HCT116 (cell line): ENCODE results near the gene NOTUM. TPM values are rescaled to one million over a fixed set of nuclear protein-coding genes. Genes with fewer than 3 reads are reported as not detected.

Experiments used
- ATAC-seq: fragments of 200-7000 bp; cut with Tn5 transposase; 2 replicates; pipeline ENCODE4 v1.9.1; 2020; ENCODE audit warnings: mild to moderate bottlenecking, moderate library complexity
- BruUV-seq: library from RNA; stranded (reverse); fragments of 400-500 nt; replicated peaks from 2 replicates; lab custom pipeline; 2021; lab: Mats Ljungman, UMichigan
- CTCF ChIA-PET: fragments of 300-600 bp; sonication (Branson Sonifier 250); formaldehyde crosslinking; loops from one replicate; lab custom pipeline; 2021; ENCODE audit warnings: antibody characterized with exemption; lab: Charles Lee
- POLR2A ChIA-PET: fragments of 300-600, 350-600 bp; sonication (Branson Sonifier 250); formaldehyde crosslinking; loops from one replicate; lab custom pipeline; 2021; ENCODE audit warnings: antibody characterized with exemption; lab: Charles Lee
- RAD21 ChIA-PET, 2 experiments: fragments of 300-600 bp; sonication (Branson Sonifier 250); formaldehyde crosslinking; loops; one replicate each; lab custom pipeline; 2023; ENCODE audit warnings: low total read pairs in 2 of 2; ENCODE audit not compliant: uncharacterized antibody in 2 of 2, unreplicated experiment in 2 of 2, low non-redundant PET in 1 of 2; lab: Charles Lee
- DNase-seq: peaks from one replicate; pipeline ENCODE4 v3.0.0-alpha.2; 2010; ENCODE audit warnings: low read depth, low spot score
- H2AFZ ChIP-seq: fragments of 200-600 bp; shearing (Covaris generic), sonication (generic); 2 replicates; pipeline ENCODE4 v1.6.1; 2017; ENCODE audit warnings: low read depth, mixed run types, mixed read lengths, antibody characterized with exemption, low read length; ENCODE audit not compliant: poor library complexity, severe bottlenecking
- H3K27ac ChIP-seq: 2 replicates; pipeline ENCODE4 v1.5.1; 2012; ENCODE audit warnings: low read depth, low read length
- H3K27me3 ChIP-seq: fragments of 200-600 bp; sonication (generic); 2 replicates; pipeline ENCODE4 v1.6.1; 2016; ENCODE audit warnings: mixed run types, low read length, mixed read lengths; ENCODE audit not compliant: insufficient read depth
- H3K36me3 ChIP-seq, 2 experiments: fragments of 200-500 bp in 1 of 2; fragments of 200-600 bp in 1 of 2; sonication (Bioruptor generic) in 1 of 2; sonication (generic) in 1 of 2; 2 replicates each; pipeline versions ENCODE4 v1.5.1 to v1.6.1; 2014 to 2016; ENCODE audit warnings: low read length in 2 of 2, inconsistent platforms in 1 of 2, mixed read lengths in 1 of 2, mixed run types in 1 of 2; ENCODE audit not compliant: insufficient read depth in 2 of 2, control insufficient read depth in 1 of 2
- H3K4me1 ChIP-seq, 2 experiments: fragments of 200-600 bp in 1 of 2; sonication (generic) in 1 of 2; 2 replicates each; pipeline versions ENCODE4 v1.5.1 to v1.6.1; 2012 to 2017; ENCODE audit warnings: low read length in 2 of 2, inconsistent platforms in 1 of 2, mild to moderate bottlenecking in 1 of 2, mixed read lengths in 1 of 2, mixed run types in 1 of 2, moderate library complexity in 1 of 2; ENCODE audit not compliant: insufficient read depth in 2 of 2, control insufficient read depth in 1 of 2
- H3K4me2 ChIP-seq: fragments of 200-600 bp; sonication (generic); 2 replicates; pipeline ENCODE4 v1.6.1; 2017; ENCODE audit warnings: mixed run types, low read length, mixed read lengths
- H3K4me3 ChIP-seq, 2 experiments: fragments of 200-600 bp in 1 of 2; sonication (generic) in 1 of 2; replicated peaks in 1 of 2; 2 replicates each; pipeline ENCODE4 v1.5.1; 2011 to 2016; ENCODE audit warnings: low read length in 2 of 2, control low read depth in 1 of 2, low read depth in 1 of 2, mild to moderate bottlenecking in 1 of 2, mixed read lengths in 1 of 2, mixed run types in 1 of 2
- H3K79me2 ChIP-seq: fragments of 200-600 bp; sonication (generic); 2 replicates; pipeline ENCODE4 v1.6.1; 2017; ENCODE audit warnings: mild to moderate bottlenecking, mixed run types, low read length, moderate library complexity, mixed read lengths; ENCODE audit not compliant: insufficient read depth
- H3K9ac ChIP-seq: fragments of 200-600 bp; sonication (generic); 2 replicates; pipeline ENCODE4 v1.6.1; 2016; ENCODE audit warnings: low read length, mixed read lengths
- H3K9me2 ChIP-seq: fragments of 200-600 bp; sonication (generic), shearing (Covaris generic); 2 replicates; pipeline ENCODE4 v1.6.1; 2017; ENCODE audit warnings: mixed run types, mild to moderate bottlenecking, moderate library complexity; ENCODE audit not compliant: insufficient read depth
- H3K9me3 ChIP-seq, 2 experiments: fragments of 200-500 bp in 1 of 2; fragments of 200-600 bp in 1 of 2; sonication (Bioruptor generic) in 1 of 2; sonication (generic) in 1 of 2; 2 replicates each; pipeline ENCODE4 v1.6.1; 2014 to 2017; ENCODE audit warnings: low read length in 2 of 2, mixed read lengths in 2 of 2, inconsistent platforms in 1 of 2, low read depth in 1 of 2, mild to moderate bottlenecking in 1 of 2, mixed run types in 1 of 2, moderate library complexity in 1 of 2; ENCODE audit not compliant: control insufficient read depth in 1 of 2, insufficient read depth in 1 of 2
- H4K20me1 ChIP-seq: fragments of 200-600 bp; sonication (generic), shearing (Covaris generic); 2 replicates; pipeline ENCODE4 v1.6.1; 2017; ENCODE audit warnings: mixed run types, mild to moderate bottlenecking, moderate library complexity; ENCODE audit not compliant: insufficient read depth
- ATF3 ChIP-seq: IDR thresholded peaks from 2 replicates; pipeline ENCODE4 v1.6.1; 2012
- CTCF ChIP-seq, 3 experiments: fragments of 200-600 bp in 1 of 3; sonication (generic) in 1 of 3; IDR thresholded peaks in 2 of 3; conservative IDR thresholded peaks in 1 of 3; 2 replicates each; pipeline ENCODE4 v1.5.1; 2012 to 2017; ENCODE audit warnings: low read depth in 2 of 3, low read length in 2 of 3, antibody characterized with exemption in 1 of 3, borderline replicate concordance in 1 of 3, control low read depth in 1 of 3, mild to moderate bottlenecking in 1 of 3, mixed read lengths in 1 of 3, mixed run types in 1 of 3, moderate library complexity in 1 of 3; ENCODE audit not compliant: insufficient read depth in 1 of 3
- EGR1 ChIP-seq: IDR thresholded peaks from 2 replicates; pipeline ENCODE4 v1.6.1; 2012; ENCODE audit warnings: low read depth
- ELF1 ChIP-seq: IDR thresholded peaks from 2 replicates; pipeline ENCODE4 v1.6.1; 2012; ENCODE audit warnings: low read depth, borderline replicate concordance
- FOSL1 ChIP-seq: IDR thresholded peaks from 2 replicates; pipeline ENCODE4 v1.6.1; 2012; ENCODE audit warnings: low read depth
- MAX ChIP-seq: IDR thresholded peaks from 2 replicates; pipeline ENCODE4 v1.6.1; 2012
- POLR2A ChIP-seq: IDR thresholded peaks from 2 replicates; pipeline ENCODE4 v1.7.0; 2011; ENCODE audit warnings: borderline replicate concordance; ENCODE audit not compliant: insufficient read depth, insufficient read length; ENCODE audit errors: extremely low read depth
- POLR2AphosphoS5 ChIP-seq: IDR thresholded peaks from 2 replicates; pipeline ENCODE4 v1.6.1; 2011; ENCODE audit warnings: mild to moderate bottlenecking, low read depth, low read length, moderate library complexity
- SIN3A ChIP-seq: IDR thresholded peaks from 2 replicates; pipeline ENCODE4 v1.6.1; 2012; ENCODE audit warnings: low read depth
- SP1 ChIP-seq: IDR thresholded peaks from 2 replicates; pipeline ENCODE4 v1.6.1; 2012; ENCODE audit warnings: low read depth
- SRF ChIP-seq: IDR thresholded peaks from 2 replicates; pipeline ENCODE4 v1.6.1; 2012; ENCODE audit warnings: low read depth
- TCF7L2 ChIP-seq: IDR thresholded peaks from 2 replicates; pipeline ENCODE4 v1.7.0; 2011; ENCODE audit warnings: borderline replicate concordance, inconsistent platforms; ENCODE audit not compliant: insufficient read depth, insufficient read length; ENCODE audit errors: extremely low read depth
- YY1 ChIP-seq: IDR thresholded peaks from 2 replicates; pipeline ENCODE4 v1.6.1; 2011; ENCODE audit warnings: low read length, low read depth, moderate library complexity, mild to moderate bottlenecking; ENCODE audit not compliant: insufficient replicate concordance; ENCODE audit errors: extremely low read depth
- ZBTB33 ChIP-seq: IDR thresholded peaks from 2 replicates; pipeline ENCODE4 v1.6.1; 2011; ENCODE audit warnings: mild to moderate bottlenecking, low read length, moderate library complexity; ENCODE audit not compliant: insufficient replicate concordance; ENCODE audit errors: extremely low read depth
- ZFX ChIP-seq: fragments of 450-650 bp; IDR thresholded peaks from 2 replicates; pipeline ENCODE4 v1.6.1; 2017
- intact Hi-C: fragments of 100-400 bp; cut with micrococcal nuclease; formaldehyde crosslinking; loops from 2 replicates; pipeline ENCODE4 v1.10.0; 2022
- total RNA-seq: library from RNA; stranded (reverse); gene quantifications from one replicate; pipeline ENCODE4 v1.2.1, GENCODE V29; 2021; ENCODE audit not compliant: unreplicated experiment

Gene NOTUM
- total RNA-seq, 1 experiment from 2014 or later: 12.5 TPM

- POLR2A ChIA-PET: interaction anchor here (0.7 to 4.6 kb wide), 5 partner anchors 9 to 215 kb away, joined by 3 to 18 read pairs (median 4); partner anchors contain the start of genes CENPX, LRRC45 and PYCR1
- BruUV-seq: no TSS peak
- Histone ChIP-seq H3K4me2 (peak within 1 kb of the TSS; percentile 95), H3K36me3 (peaks cover 0 to 5% of the 10 kb centered on the region in 2 experiments; a peak in 1 of 4 replicates), H3K79me2 (peaks cover 48% of the 10 kb centered on the region), H3K4me1 (peaks cover 44 to 77% of the 10 kb centered on the region in 2 experiments), H2AFZ (no peak within 1 kb of the TSS), H3K9me2 (no peaks in the 10 kb centered on the region), H4K20me1 (no peaks in the 10 kb centered on the region), H3K4me3 (peak within 1 kb of the TSS; percentile 89 to 93), H3K9ac (peak within 1 kb of the TSS; percentile 91), H3K27me3 (no peaks in the 10 kb centered on the region), H3K9me3 (no peaks in the 10 kb centered on the region), H3K27ac (peak within 1 kb of the TSS; percentile 97)
- CTCF ChIA-PET: interaction anchor here (0.7 to 2.1 kb wide), 9 partner anchors 8 to 110 kb away, joined by 3 to 7 read pairs (median 5); partner anchors contain the start of genes ARHGDIA, CENPX, DCXR and LRRC45
- TF ChIP-seq POLR2AphosphoS5: peak; percentile 67
- no peak for TF ChIP-seq YY1
- peak; percentile 79 for TF ChIP-seq ZFX
- no peak for TF ChIP-seq EGR1
- TF ChIP-seq SRF: no peak
- no peak for TF ChIP-seq FOSL1
- TF ChIP-seq SIN3A: peak; percentile 84
- TF ChIP-seq POLR2A: peak; percentile 24
- TF ChIP-seq CTCF (IDR thresholded peaks at IDR 0.05 in 2 of 3, conservative IDR thresholded peaks at IDR 0.05 in 1 of 3; ENCODE audit: borderline replicate concordance in 1 of 3, insufficient read depth in 1 of 3, low read depth in 2 of 3, low read length in 2 of 3): peak in 2 of 3 experiments; percentile 65 to 69; a peak in 5 of 6 replicates
- peak; percentile 88 for TF ChIP-seq MAX
- peak; percentile 81 for TF ChIP-seq TCF7L2
- no peak for TF ChIP-seq ATF3
- peak; percentile 8 for TF ChIP-seq ZBTB33
- no peak; the same call in 1 of the 2 replicates for TF ChIP-seq SP1
- TF ChIP-seq ELF1: no peak
- intact Hi-C loops: loop anchor here (5.0 kb wide), 1 partner anchor 56 kb away; the partner anchor contains the start of gene ARHGDIA
- ATAC-seq (peak; percentile 62), DNase-seq (peak; percentile 87)
- RAD21 ChIA-PET: interaction anchor here in 1 of 2 experiments (0.7 kb wide), 2 partner anchors 50 to 68 kb away, joined by 3 read pairs; no protein-coding TSS in a partner anchor
Measured at GRCh38 chr17:81927653-81928543, 33.1 kb downstream of the NOTUM start, which contains the start of gene MAFG. TSS of gene MAFG (minus strand) at chr17:81927735. CDS start at chr17:81923185, 4,550 bp downstream.
